PC-3 (cell line): ENCODE measurements around the gene B4GALT3. TPM values are rescaled to one million over a fixed set of nuclear protein-coding genes. Genes with fewer than 3 reads are reported as not detected.

ENCODE experiments used
- ATAC-seq: fragments of 200-7000 bp; cut with Tn5 transposase; 2 replicates; pipeline ENCODE4 v1.9.1; 2020; ENCODE audit warnings: mild to moderate bottlenecking, moderate library complexity
- BruUV-seq: library from RNA; stranded (reverse); fragments of 400-500 nt; replicated peaks from 2 replicates; lab custom pipeline; 2021; lab: Mats Ljungman, UMichigan
- CTCF ChIA-PET: fragments of 300-600 bp; sonication (Branson Sonifier 250); formaldehyde crosslinking; loops from one replicate; lab custom pipeline; 2022; ENCODE audit warnings: antibody characterized with exemption; lab: Charles Lee
- POLR2A ChIA-PET: fragments of 300-600 bp; sonication (Branson Sonifier 250); formaldehyde crosslinking; loops from one replicate; lab custom pipeline; 2022; ENCODE audit warnings: antibody characterized with exemption; ENCODE audit not compliant: unreplicated experiment; lab: Charles Lee
- DNase-seq: peaks from one replicate; pipeline ENCODE4 v3.0.0-alpha.2; 2015
- H2AFZ ChIP-seq: fragments of 300-600 bp; sonication (generic); 2 replicates; pipeline ENCODE4 v1.6.0; 2016; ENCODE audit warnings: antibody characterized with exemption, low read length
- H3F3A ChIP-seq: fragments of 300-600 bp; sonication (generic); one replicate; pipeline ENCODE4 v1.6.0; 2017; ENCODE audit warnings: antibody characterized with exemption, low read length, control low read depth, mild to moderate bottlenecking; ENCODE audit not compliant: unreplicated experiment
- H3K27ac ChIP-seq: fragments of 300-600 bp; sonication (generic); 2 replicates; pipeline ENCODE4 v1.5.1; 2016; ENCODE audit warnings: mild to moderate bottlenecking, low read length
- H3K27me3 ChIP-seq: fragments of 300-600 bp; sonication (generic); 2 replicates; pipeline ENCODE4 v1.6.1; 2016; ENCODE audit warnings: low read length, mixed read lengths
- H3K36me3 ChIP-seq: fragments of 300-600 bp; sonication (generic); 2 replicates; pipeline ENCODE4 v1.6.1; 2016; ENCODE audit warnings: low read depth, mixed run types, low read length, mixed read lengths
- H3K4me1 ChIP-seq: fragments of 300-600 bp; sonication (generic); 2 replicates; pipeline ENCODE4 v1.5.1; 2016; ENCODE audit warnings: low read length; ENCODE audit not compliant: insufficient read depth
- H3K4me2 ChIP-seq: fragments of 300-600 bp; sonication (generic); 2 replicates; pipeline ENCODE4 v1.6.0; 2016; ENCODE audit warnings: low read length
- H3K4me3 ChIP-seq: fragments of 300-600 bp; sonication (generic); 2 replicates; pipeline ENCODE4 v1.5.1; 2016; ENCODE audit warnings: mild to moderate bottlenecking, low read length, mixed read lengths
- H3K79me2 ChIP-seq: fragments of 300-600 bp; sonication (generic); 2 replicates; pipeline ENCODE4 v1.6.1; 2017; ENCODE audit warnings: low read length, mixed read lengths
- H3K9ac ChIP-seq: fragments of 300-600 bp; sonication (generic); 2 replicates; pipeline ENCODE4 v1.6.0; 2016; ENCODE audit warnings: mild to moderate bottlenecking, low read length
- H3K9me2 ChIP-seq: fragments of 300-600 bp; sonication (generic); replicated peaks from 2 replicates; pipeline ENCODE4 v1.6.1; 2016; ENCODE audit warnings: mixed run types, low read length, mixed read lengths
- H3K9me3 ChIP-seq: fragments of 300-600 bp; sonication (generic); 2 replicates; pipeline ENCODE4 v1.6.1; 2016; ENCODE audit warnings: low read length, mixed read lengths
- H4K20me1 ChIP-seq: fragments of 300-600 bp; sonication (generic); 2 replicates; pipeline ENCODE4 v1.6.1; 2016; ENCODE audit warnings: low read length, mixed read lengths
- CTCF ChIP-seq: fragments of 300-600 bp; sonication (generic); conservative IDR thresholded peaks from 2 replicates; pipeline ENCODE4 v1.5.1; 2017; ENCODE audit warnings: antibody characterized with exemption, low read depth, mild to moderate bottlenecking, low read length
- EZH2 ChIP-seq: fragments of 300-600 bp; sonication (generic); IDR thresholded peaks from one replicate; pipeline ENCODE4 v1.6.1; 2017; ENCODE audit warnings: antibody characterized with exemption, mild to moderate bottlenecking, low read length; ENCODE audit not compliant: unreplicated experiment
- EZH2phosphoT487 ChIP-seq: fragments of 300-600 bp; sonication (generic); IDR thresholded peaks from 2 replicates; pipeline ENCODE4 v1.6.1; 2018; ENCODE audit warnings: mild to moderate bottlenecking, antibody characterized with exemption, low read length, borderline replicate concordance
- intact Hi-C: fragments of 100-400 bp; cut with micrococcal nuclease; formaldehyde crosslinking; loops from 2 replicates; pipeline ENCODE4 v1.9.0; 2023
- total RNA-seq: library from RNA; depleted of rRNA; stranded (reverse); fragments of >200 nt; gene quantifications from 2 replicates; pipeline ENCODE4 v1.2.3, GENCODE V29; 2014

The B4GALT3 gene
- total RNA-seq, 1 experiment from 2014 or later, result 85.4 TPM

DNA sequence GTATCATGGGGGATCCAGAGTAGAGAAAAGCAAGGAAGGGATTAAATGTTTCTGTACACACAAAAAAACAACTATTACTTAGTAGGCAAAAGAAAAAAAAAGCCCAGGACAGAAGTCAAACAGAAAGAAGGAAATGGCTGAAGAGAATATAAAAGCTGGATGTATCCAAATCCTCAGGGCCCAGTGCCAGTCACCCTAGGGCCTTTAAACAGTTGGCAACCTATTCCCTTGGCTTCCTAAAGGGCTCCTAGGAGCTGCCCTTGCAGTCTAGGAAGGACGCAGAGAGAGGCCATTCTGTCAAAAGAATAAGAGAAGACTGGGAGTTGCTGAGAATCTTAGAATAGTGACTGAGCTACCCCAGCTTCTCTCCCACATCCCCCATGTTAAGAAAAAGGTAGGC lies 5.0 kb downstream of the B4GALT3 start:
- Histone ChIP-seq H3K9me3 (no peaks in the 10 kb centered on the region), H3K79me2 (peaks cover 19% of the 10 kb centered on the region), H3K9me2 (no peaks in the 10 kb centered on the region), H3F3A (no peaks in the 10 kb centered on the region), H3K4me1 (peaks cover 11% of the 10 kb centered on the region; the same call in 1 of the 2 replicates), H4K20me1 (no peaks in the 10 kb centered on the region), H3K9ac (no peak overlapping the region), H3K36me3 (peaks cover 47% of the 10 kb centered on the region; the same call in 1 of the 2 replicates), H3K27me3 (no peaks in the 10 kb centered on the region), H3K27ac (no peak overlapping the region), H3K4me2 (no peak overlapping the region), H2AFZ (no peak overlapping the region), H3K4me3 (no peak overlapping the region)
- BruUV-seq, result no TSS peak
- no peak for ATAC-seq
- no peak for DNase-seq
- intact Hi-C loops, result no loop called here
- TF ChIP-seq EZH2phosphoT487 (no peak), EZH2 (no peak), CTCF (no peak)
- ChIA-PET CTCF (no interaction called here), POLR2A (interaction anchor here (0.9 kb wide), 1 partner anchor 10 kb away, joined by 12 read pairs; no protein-coding TSS in a partner anchor)

DNA sequence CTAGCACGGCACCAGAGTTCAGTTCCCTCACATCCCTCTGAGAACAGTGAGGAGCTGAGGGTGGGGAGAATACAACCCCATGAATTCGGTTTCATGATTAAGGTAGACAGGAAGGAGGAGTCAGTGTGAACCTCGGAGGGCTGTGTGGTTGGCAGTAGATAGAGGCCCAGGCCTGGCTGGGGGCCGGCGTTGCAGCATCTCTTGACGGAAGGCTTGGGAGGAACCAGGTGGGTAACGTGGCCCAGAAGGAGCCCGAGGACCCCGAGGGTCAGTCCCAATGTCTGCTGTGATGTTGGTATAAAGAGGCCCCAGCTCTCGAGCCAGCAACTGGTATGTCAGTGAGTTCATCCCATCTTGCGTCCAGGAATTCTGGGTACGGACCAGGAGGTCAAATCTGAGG lies 5.6 kb downstream of the B4GALT3 start:
- peaks cover 16% of the 10 kb centered on the region; the same call in 1 of the 2 replicates for H3K4me1 ChIP-seq
- no peak for TF ChIP-seq CTCF
- TF ChIP-seq EZH2, result no peak
- TF ChIP-seq EZH2phosphoT487, result no peak
- BruUV-seq, result no TSS peak
- no peak overlapping the region for H3K27ac ChIP-seq
- intact Hi-C loops, result no loop called here
- ChIA-PET POLR2A (no interaction called here), CTCF (no interaction called here)
- no peaks in the 10 kb centered on the region for H3K9me3 ChIP-seq
- peaks cover 47% of the 10 kb centered on the region; the same call in 1 of the 2 replicates for H3K36me3 ChIP-seq
- no peaks in the 10 kb centered on the region for H3F3A ChIP-seq
- H4K20me1 ChIP-seq, result no peaks in the 10 kb centered on the region
- no peaks in the 10 kb centered on the region for H3K9me2 ChIP-seq
- H3K79me2 ChIP-seq, result peaks cover 13% of the 10 kb centered on the region
- ATAC-seq, result no peak
- no peak overlapping the region for H3K9ac ChIP-seq
- H3K27me3 ChIP-seq, result no peaks in the 10 kb centered on the region
- H2AFZ ChIP-seq, result no peak overlapping the region
- H3K4me2 ChIP-seq, result no peak overlapping the region
- no peak overlapping the region for H3K4me3 ChIP-seq
- DNase-seq, result no peak

- Histone ChIP-seq H2AFZ (no peak overlapping the region), H3K4me3 (no peak overlapping the region), H3K27ac (no peak overlapping the region), H3K4me1 (peaks cover 12% of the 10 kb centered on the region; the same call in 1 of the 2 replicates), H3K9ac (no peak overlapping the region), H3K4me2 (no peak overlapping the region), H3K9me2 (no peaks in the 10 kb centered on the region), H3K9me3 (no peaks in the 10 kb centered on the region), H4K20me1 (no peaks in the 10 kb centered on the region), H3F3A (no peaks in the 10 kb centered on the region), H3K27me3 (no peaks in the 10 kb centered on the region), H3K79me2 (peaks cover 8% of the 10 kb centered on the region), H3K36me3 (peaks cover 47% of the 10 kb centered on the region; the same call in 1 of the 2 replicates)
- CTCF ChIA-PET, result no interaction called here
- peak; percentile 64 for TF ChIP-seq CTCF
- no peak for TF ChIP-seq EZH2
- no peak for TF ChIP-seq EZH2phosphoT487
- intact Hi-C loops, result no loop called here
- BruUV-seq, result no TSS peak
- POLR2A ChIA-PET, result no interaction called here
- ATAC-seq (no peak), DNase-seq (no peak)
Measured at GRCh38 chr1:161171191-161171590, 6.1 kb downstream of the B4GALT3 start.
